ENCODE results near the gene HIKESHI. TPM values are rescaled to one million over a fixed set of nuclear protein-coding genes. Genes with fewer than 3 reads are reported as not detected.

HIKESHI gene
- total RNA-seq, 1 experiment from 2014 or later = 53.9 TPM

DNA sequence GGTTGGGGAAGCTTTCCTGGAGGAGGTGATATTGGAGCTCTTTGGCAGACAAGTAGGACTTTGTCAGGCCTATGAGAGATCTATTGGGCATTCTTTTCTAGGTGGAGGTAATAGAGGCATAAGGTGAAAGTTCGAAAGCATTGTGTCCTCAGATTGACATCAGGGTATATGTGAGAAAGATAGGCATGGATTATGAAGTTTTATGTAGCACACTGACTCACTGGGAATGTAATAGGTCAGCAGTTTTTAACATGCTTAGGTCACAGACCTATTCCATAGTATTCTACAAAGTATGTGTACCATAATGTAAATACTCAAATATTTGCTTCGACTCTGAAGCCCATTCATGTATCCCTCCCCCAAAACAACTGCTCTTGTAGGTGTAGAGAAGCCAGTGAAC is 11.8 kb downstream of the HIKESHI start:
- no peaks in the 10 kb centered on the region for H3K27me3 Mint-ChIP-seq (ENCODE audit: insufficient read depth, unreplicated experiment)
- no peaks in the 10 kb centered on the region for H3K9me3 Mint-ChIP-seq (ENCODE audit: unreplicated experiment)
- no peak for DNase-seq (ENCODE audit: unreplicated experiment)
- no peak overlapping the region for H3K4me3 Mint-ChIP-seq (ENCODE audit: unreplicated experiment)
- peaks cover 73% of the 10 kb centered on the region for H3K36me3 Mint-ChIP-seq (ENCODE audit: insufficient read depth, unreplicated experiment)
- TF ChIP-seq, protein P1, sequence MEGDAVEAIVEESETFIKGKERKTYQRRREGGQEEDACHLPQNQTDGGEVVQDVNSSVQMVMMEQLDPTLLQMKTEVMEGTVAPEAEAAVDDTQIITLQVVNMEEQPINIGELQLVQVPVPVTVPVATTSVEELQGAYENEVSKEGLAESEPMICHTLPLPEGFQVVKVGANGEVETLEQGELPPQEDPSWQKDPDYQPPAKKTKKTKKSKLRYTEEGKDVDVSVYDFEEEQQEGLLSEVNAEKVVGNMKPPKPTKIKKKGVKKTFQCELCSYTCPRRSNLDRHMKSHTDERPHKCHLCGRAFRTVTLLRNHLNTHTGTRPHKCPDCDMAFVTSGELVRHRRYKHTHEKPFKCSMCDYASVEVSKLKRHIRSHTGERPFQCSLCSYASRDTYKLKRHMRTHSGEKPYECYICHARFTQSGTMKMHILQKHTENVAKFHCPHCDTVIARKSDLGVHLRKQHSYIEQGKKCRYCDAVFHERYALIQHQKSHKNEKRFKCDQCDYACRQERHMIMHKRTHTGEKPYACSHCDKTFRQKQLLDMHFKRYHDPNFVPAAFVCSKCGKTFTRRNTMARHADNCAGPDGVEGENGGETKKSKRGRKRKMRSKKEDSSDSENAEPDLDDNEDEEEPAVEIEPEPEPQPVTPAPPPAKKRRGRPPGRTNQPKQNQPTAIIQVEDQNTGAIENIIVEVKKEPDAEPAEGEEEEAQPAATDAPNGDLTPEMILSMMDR (IDR thresholded peaks at IDR 0.05; ENCODE audit: unreplicated experiment) = no peak
- intact Hi-C loops (cut with micrococcal nuclease) = no loop called here
- no peak overlapping the region for H3K27ac Mint-ChIP-seq (ENCODE audit: low read depth, unreplicated experiment)
- CTCF ChIA-PET = interaction anchor here (0.7 kb wide), 1 partner anchor 129 kb away, joined by 3 read pairs; no protein-coding TSS in a partner anchor
- no TSS peak for BruUV-seq (replicated peaks)
- H3K4me1 Mint-ChIP-seq (ENCODE audit: insufficient read depth, unreplicated experiment) = peaks cover 5% of the 10 kb centered on the region
- POLR2A ChIA-PET = interaction anchor here (0.6 to 0.7 kb wide), 2 partner anchors 399 to 650 kb away, joined by 3 to 4 read pairs; no protein-coding TSS in a partner anchor

DNA sequence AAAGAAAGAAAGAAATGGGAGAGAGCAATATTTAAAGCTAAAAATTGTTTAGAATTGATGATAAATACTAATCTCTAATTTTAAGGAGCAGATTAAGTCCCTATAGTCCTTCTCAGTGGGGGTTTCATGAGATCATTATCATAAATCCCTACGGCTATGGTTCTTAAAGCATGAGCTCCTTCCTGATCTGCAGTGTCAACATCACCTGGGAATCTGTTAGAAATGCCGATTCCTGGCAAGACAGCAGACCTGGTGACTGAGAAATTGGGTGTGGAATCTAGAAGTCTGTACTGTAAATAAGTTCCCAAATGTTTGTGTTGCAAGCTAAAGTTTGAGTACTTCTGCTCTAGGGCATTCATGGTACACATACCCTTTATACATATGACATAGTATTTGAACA is 12.6 kb downstream of the HIKESHI start:
- peak overlapping the region; percentile 54 for H3K27ac Mint-ChIP-seq (ENCODE audit: low read depth, unreplicated experiment)
- TF ChIP-seq, protein P1 (IDR thresholded peaks at IDR 0.05; ENCODE audit: unreplicated experiment) = no peak
- no peaks in the 10 kb centered on the region for H3K27me3 Mint-ChIP-seq (ENCODE audit: insufficient read depth, unreplicated experiment)
- no peaks in the 10 kb centered on the region for H3K9me3 Mint-ChIP-seq (ENCODE audit: unreplicated experiment)
- POLR2A ChIA-PET = interaction anchor here (0.6 to 0.7 kb wide), 3 partner anchors 15 to 651 kb away, joined by 3 to 4 read pairs (median 3); no protein-coding TSS in a partner anchor
- intact Hi-C loops (cut with micrococcal nuclease) = no loop called here
- no peak for DNase-seq (ENCODE audit: unreplicated experiment)
- CTCF ChIA-PET = interaction anchor here (0.6 to 0.9 kb wide), 5 partner anchors 14 to 128 kb away, joined by 3 to 4 read pairs (median 3); no protein-coding TSS in a partner anchor
- no peak overlapping the region for H3K4me3 Mint-ChIP-seq (ENCODE audit: unreplicated experiment)
- H3K36me3 Mint-ChIP-seq (ENCODE audit: insufficient read depth, unreplicated experiment) = peaks cover 73% of the 10 kb centered on the region
- H3K4me1 Mint-ChIP-seq (ENCODE audit: insufficient read depth, unreplicated experiment) = peaks cover 5% of the 10 kb centered on the region
- no TSS peak for BruUV-seq (replicated peaks)

GRCh38 chr11:86335131-86335767 is 33.2 kb downstream of the HIKESHI start:
- H3K27ac Mint-ChIP-seq (ENCODE audit: low read depth, unreplicated experiment) = peak overlapping the region; percentile 88
- H3K4me3 Mint-ChIP-seq (ENCODE audit: unreplicated experiment) = no peak overlapping the region
- TF ChIP-seq, protein P1 (IDR thresholded peaks at IDR 0.05; ENCODE audit: unreplicated experiment) = no peak
- ChIA-PET CTCF (interaction anchor here (0.6 to 1.4 kb wide), 6 partner anchors 23 to 763 kb away, joined by 3 to 5 read pairs (median 3); no protein-coding TSS in a partner anchor), POLR2A (interaction anchor here (0.5 to 3.3 kb wide), 8 partner anchors 10 to 706 kb away, joined by 3 to 10 read pairs (median 4); partner anchors contain the start of gene HIKESHI)
- H3K4me1 Mint-ChIP-seq (ENCODE audit: insufficient read depth, unreplicated experiment) = peaks cover 19% of the 10 kb centered on the region
- no peaks in the 10 kb centered on the region for H3K27me3 Mint-ChIP-seq (ENCODE audit: insufficient read depth, unreplicated experiment)
- DNase-seq (ENCODE audit: unreplicated experiment) = peak; percentile 68
- peaks cover 39% of the 10 kb centered on the region for H3K36me3 Mint-ChIP-seq (ENCODE audit: insufficient read depth, unreplicated experiment)
- intact Hi-C loops (cut with micrococcal nuclease) = no loop called here
- peaks cover 11% of the 10 kb centered on the region for H3K9me3 Mint-ChIP-seq (ENCODE audit: unreplicated experiment)
- no TSS peak for BruUV-seq (replicated peaks)

DNA sequence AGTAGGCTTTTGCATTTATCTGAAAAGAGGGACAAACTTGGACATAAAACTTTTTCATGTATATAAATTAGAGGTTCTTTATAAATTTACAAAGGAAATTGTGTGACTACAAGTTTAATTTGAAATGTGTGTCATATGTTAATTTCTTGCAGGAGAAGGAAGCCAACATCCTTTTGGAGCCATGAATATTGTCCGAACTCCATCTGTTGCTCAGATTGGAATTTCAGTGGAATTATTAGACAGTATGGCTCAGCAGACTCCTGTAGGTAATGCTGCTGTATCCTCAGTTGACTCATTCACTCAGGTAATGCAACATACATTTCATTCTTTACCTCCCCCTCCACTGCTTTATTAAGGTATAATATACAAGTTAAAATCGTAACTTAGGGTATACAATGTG is 35.2 kb downstream of the HIKESHI start:
- Mint-ChIP-seq H3K27me3 (ENCODE audit: insufficient read depth, unreplicated experiment) (no peaks in the 10 kb centered on the region), H3K9me3 (ENCODE audit: unreplicated experiment) (peaks cover 11% of the 10 kb centered on the region), H3K36me3 (ENCODE audit: insufficient read depth, unreplicated experiment) (peaks cover 47% of the 10 kb centered on the region), H3K27ac (ENCODE audit: low read depth, unreplicated experiment) (no peak overlapping the region), H3K4me3 (ENCODE audit: unreplicated experiment) (no peak overlapping the region), H3K4me1 (ENCODE audit: insufficient read depth, unreplicated experiment) (peaks cover 19% of the 10 kb centered on the region)
- intact Hi-C loops (cut with micrococcal nuclease) = no loop called here
- ChIA-PET POLR2A (interaction anchor here (1.0 kb wide), 1 partner anchor 30 kb away, joined by 5 read pairs; no protein-coding TSS in a partner anchor), CTCF (interaction anchor here (0.6 kb wide), 1 partner anchor 277 kb away, joined by 3 read pairs; no protein-coding TSS in a partner anchor)
- DNase-seq (ENCODE audit: unreplicated experiment) = no peak
- TF ChIP-seq, protein P1 (IDR thresholded peaks at IDR 0.05; ENCODE audit: unreplicated experiment) = no peak
- BruUV-seq (replicated peaks) = no TSS peak

All from MCF 10A (cell line).